Lower lobe of right lung (tissue), 2 donors: ENCODE measurements around the gene BAZ2B. TPM values are rescaled to one million over a fixed set of nuclear protein-coding genes. Genes with fewer than 3 reads are reported as not detected.

Source experiments
- ATAC-seq, 2 donors: fragments of 200-7000 bp; cut with Tn5 transposase; one replicate each; pipeline ENCODE4 v1.9.1; 2020 to 2022; ENCODE audit warnings: mild to moderate bottlenecking in 2 of 2, moderate library complexity in 2 of 2
- DNase-seq: peaks from one replicate; pipeline ENCODE4 v3.0.0-alpha.2; 2020
- H3K27ac ChIP-seq: fragments of 200-600 bp; one replicate; pipeline ENCODE4 v1.8.0; 2022
- H3K27me3 ChIP-seq: fragments of 200-600 bp; one replicate; pipeline ENCODE4 v1.8.0; 2022; ENCODE audit warnings: low read depth
- H3K36me3 ChIP-seq: fragments of 200-600 bp; one replicate; pipeline ENCODE4 v1.8.0; 2022; ENCODE audit warnings: mild to moderate bottlenecking
- H3K4me1 ChIP-seq: fragments of 200-600 bp; one replicate; pipeline ENCODE4 v1.8.0; 2022
- H3K4me3 ChIP-seq: fragments of 200-600 bp; one replicate; pipeline ENCODE4 v1.8.0; 2022; ENCODE audit warnings: mild to moderate bottlenecking
- H3K9me3 ChIP-seq: fragments of 200-600 bp; one replicate; pipeline ENCODE4 v1.8.0; 2022
- CTCF ChIP-seq: fragments of 200-600 bp; IDR thresholded peaks from one replicate; pipeline ENCODE4 v1.8.0; 2022; ENCODE audit warnings: antibody characterized with exemption, mild to moderate bottlenecking
- intact Hi-C: fragments of 100-400 bp; cut with DNase I; formaldehyde crosslinking; loops from one replicate; pipeline ENCODE4 v1.11.0; 2022
- total RNA-seq: library from RNA; stranded (reverse); fragmentation: NEBNext Ultra II Directional; extraction: Animal tissue kit (Norgen Biotek cat#: 25700); gene quantifications from one replicate; pipeline ENCODE4 v1.2.1, GENCODE V29; 2021
- donor health status: DM: no; HTN: yes; CAD: no; lungs with severe emphysema.

Gene BAZ2B
- total RNA-seq, 1 donor from 2014 or later, result 97.4 TPM

- no peaks in the 10 kb centered on the region for H3K9me3 ChIP-seq
- H3K27ac ChIP-seq, result peak overlapping the region; percentile 13
- H3K4me3 ChIP-seq, result no peak overlapping the region
- intact Hi-C loops, result no loop called here
- no peaks in the 10 kb centered on the region for H3K27me3 ChIP-seq
- DNase-seq (no peak), ATAC-seq (peak in 1 of 2 donors; percentile 16)
- no peaks in the 10 kb centered on the region for H3K36me3 ChIP-seq
- TF ChIP-seq CTCF, result no peak
- no peaks in the 10 kb centered on the region for H3K4me1 ChIP-seq
Observed at GRCh38 chr2:159497847-159498246, 118.5 kb downstream of the BAZ2B start.

- TF ChIP-seq CTCF, result no peak
- DNase-seq, result no peak
- Histone ChIP-seq H3K9me3 (no peaks in the 10 kb centered on the region), H3K27ac (peak overlapping the region; percentile 13), H3K4me3 (no peak overlapping the region), H3K36me3 (no peaks in the 10 kb centered on the region), H3K4me1 (no peaks in the 10 kb centered on the region), H3K27me3 (no peaks in the 10 kb centered on the region)
- intact Hi-C loops, result no loop called here
- ATAC-seq, result peak; percentile 93 to 95
Observed at GRCh38 chr2:159497256-159497655, 119.1 kb downstream of the BAZ2B start.

GRCh38 chr2:159489476-159489875, 126.9 kb downstream of the BAZ2B start:
- DNase-seq (no peak), ATAC-seq (no peak)
- H3K4me3 ChIP-seq, result no peak overlapping the region
- H3K36me3 ChIP-seq, result no peaks in the 10 kb centered on the region
- intact Hi-C loops, result no loop called here
- no peaks in the 10 kb centered on the region for H3K9me3 ChIP-seq
- TF ChIP-seq CTCF, result no peak
- no peaks in the 10 kb centered on the region for H3K27me3 ChIP-seq
- H3K4me1 ChIP-seq, result no peaks in the 10 kb centered on the region
- H3K27ac ChIP-seq, result no peak overlapping the region

GRCh38 chr2:159484532-159484931, 131.8 kb downstream of the BAZ2B start:
- H3K36me3 ChIP-seq, result no peaks in the 10 kb centered on the region
- intact Hi-C loops, result no loop called here
- no peak for TF ChIP-seq CTCF
- no peak for DNase-seq
- no peak overlapping the region for H3K4me3 ChIP-seq
- no peaks in the 10 kb centered on the region for H3K4me1 ChIP-seq
- H3K27me3 ChIP-seq, result no peaks in the 10 kb centered on the region
- no peaks in the 10 kb centered on the region for H3K9me3 ChIP-seq
- H3K27ac ChIP-seq, result no peak overlapping the region
- ATAC-seq, result no peak

- H3K9me3 ChIP-seq, result no peaks in the 10 kb centered on the region
- ATAC-seq (no peak), DNase-seq (no peak)
- H3K36me3 ChIP-seq, result peaks cover 33% of the 10 kb centered on the region
- intact Hi-C loops, result no loop called here
- H3K27ac ChIP-seq, result no peak overlapping the region
- no peaks in the 10 kb centered on the region for H3K27me3 ChIP-seq
- H3K4me3 ChIP-seq, result no peak overlapping the region
- H3K4me1 ChIP-seq, result no peaks in the 10 kb centered on the region
- no peak for TF ChIP-seq CTCF
Observed at GRCh38 chr2:159476329-159476728, 140.0 kb downstream of the BAZ2B start.

- DNase-seq (no peak), ATAC-seq (no peak)
- Histone ChIP-seq H3K27me3 (no peaks in the 10 kb centered on the region), H3K4me1 (no peaks in the 10 kb centered on the region), H3K36me3 (peaks cover 33% of the 10 kb centered on the region), H3K4me3 (no peak overlapping the region), H3K9me3 (no peaks in the 10 kb centered on the region), H3K27ac (no peak overlapping the region)
- intact Hi-C loops, result no loop called here
- TF ChIP-seq CTCF, result no peak
Observed at GRCh38 chr2:159475793-159476192, 140.6 kb downstream of the BAZ2B start.
